WTC11 (cell line): ENCODE measurements around the gene RPS6KA2.

Source experiments
- CTCF ChIP-seq: fragments of 200-600 bp; IDR thresholded peaks from 2 replicates; pipeline ENCODE4 v1.8.0; 2022; ENCODE audit warnings: antibody characterized with exemption
- JUN ChIP-seq: sonication (generic); formaldehyde crosslinking; IDR thresholded peaks from 2 replicates; pipeline ENCODE4 v1.8.0; 2023; ENCODE audit warnings: mild to moderate bottlenecking, missing genetic modification reagents
- MXD4 ChIP-seq: fragments of 250-450 bp; sonication (Bioruptor Pico); IDR thresholded peaks from 2 replicates; pipeline ENCODE4 v1.8.0; 2021; ENCODE audit warnings: mild to moderate bottlenecking, moderate library complexity, borderline replicate concordance
- NR2C2 ChIP-seq: sonication (generic); formaldehyde crosslinking; IDR thresholded peaks from 2 replicates; pipeline ENCODE4 v1.8.0; 2022; ENCODE audit warnings: mild to moderate bottlenecking, missing genetic modification reagents
- RELA ChIP-seq: sonication (generic); formaldehyde crosslinking; IDR thresholded peaks from 2 replicates; pipeline ENCODE4 v1.8.1; 2022; ENCODE audit warnings: missing genetic modification reagents, mild to moderate bottlenecking, borderline replicate concordance
- USF1 ChIP-seq: sonication (generic); formaldehyde crosslinking; IDR thresholded peaks from 2 replicates; pipeline ENCODE4 v1.8.0; 2022; ENCODE audit warnings: mild to moderate bottlenecking, missing genetic modification reagents
- TF ChIP-seq, protein P1 (sequence below): sonication (generic); formaldehyde crosslinking; conservative IDR thresholded peaks from 2 replicates; pipeline ENCODE4 v1.8.1; 2023; ENCODE audit warnings: mild to moderate bottlenecking, low read depth, missing genetic modification reagents, moderate library complexity
- TF ChIP-seq, protein P2 (sequence below): sonication (generic); formaldehyde crosslinking; IDR thresholded peaks from 2 replicates; pipeline ENCODE4 v1.8.1; 2022; ENCODE audit warnings: low read depth, mild to moderate bottlenecking, moderate library complexity, missing genetic modification reagents, borderline replicate concordance

GRCh38 chr6:166672146-166672545 lies 45.1 kb upstream of the RPS6KA2 start:
- TF ChIP-seq CTCF (no peak), USF1 (CRISPR knock-in tag) (no peak), JUN (CRISPR knock-in tag) (no peak), NR2C2 (no peak), MXD4 (CRISPR knock-in tag) (no peak), RELA (CRISPR knock-in tag) (no peak)
- TF ChIP-seq, protein P1, sequence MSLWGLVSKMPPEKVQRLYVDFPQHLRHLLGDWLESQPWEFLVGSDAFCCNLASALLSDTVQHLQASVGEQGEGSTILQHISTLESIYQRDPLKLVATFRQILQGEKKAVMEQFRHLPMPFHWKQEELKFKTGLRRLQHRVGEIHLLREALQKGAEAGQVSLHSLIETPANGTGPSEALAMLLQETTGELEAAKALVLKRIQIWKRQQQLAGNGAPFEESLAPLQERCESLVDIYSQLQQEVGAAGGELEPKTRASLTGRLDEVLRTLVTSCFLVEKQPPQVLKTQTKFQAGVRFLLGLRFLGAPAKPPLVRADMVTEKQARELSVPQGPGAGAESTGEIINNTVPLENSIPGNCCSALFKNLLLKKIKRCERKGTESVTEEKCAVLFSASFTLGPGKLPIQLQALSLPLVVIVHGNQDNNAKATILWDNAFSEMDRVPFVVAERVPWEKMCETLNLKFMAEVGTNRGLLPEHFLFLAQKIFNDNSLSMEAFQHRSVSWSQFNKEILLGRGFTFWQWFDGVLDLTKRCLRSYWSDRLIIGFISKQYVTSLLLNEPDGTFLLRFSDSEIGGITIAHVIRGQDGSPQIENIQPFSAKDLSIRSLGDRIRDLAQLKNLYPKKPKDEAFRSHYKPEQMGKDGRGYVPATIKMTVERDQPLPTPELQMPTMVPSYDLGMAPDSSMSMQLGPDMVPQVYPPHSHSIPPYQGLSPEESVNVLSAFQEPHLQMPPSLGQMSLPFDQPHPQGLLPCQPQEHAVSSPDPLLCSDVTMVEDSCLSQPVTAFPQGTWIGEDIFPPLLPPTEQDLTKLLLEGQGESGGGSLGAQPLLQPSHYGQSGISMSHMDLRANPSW, result no peak
- TF ChIP-seq, protein P2, sequence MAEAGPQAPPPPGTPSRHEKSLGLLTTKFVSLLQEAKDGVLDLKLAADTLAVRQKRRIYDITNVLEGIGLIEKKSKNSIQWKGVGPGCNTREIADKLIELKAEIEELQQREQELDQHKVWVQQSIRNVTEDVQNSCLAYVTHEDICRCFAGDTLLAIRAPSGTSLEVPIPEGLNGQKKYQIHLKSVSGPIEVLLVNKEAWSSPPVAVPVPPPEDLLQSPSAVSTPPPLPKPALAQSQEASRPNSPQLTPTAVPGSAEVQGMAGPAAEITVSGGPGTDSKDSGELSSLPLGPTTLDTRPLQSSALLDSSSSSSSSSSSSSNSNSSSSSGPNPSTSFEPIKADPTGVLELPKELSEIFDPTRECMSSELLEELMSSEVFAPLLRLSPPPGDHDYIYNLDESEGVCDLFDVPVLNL (CRISPR knock-in tag), result no peak
